Neural crest cell (in vitro differentiated cells): Measurements from ENCODE around the gene GLRX. TPM values are rescaled to one million over a fixed set of nuclear protein-coding genes. Genes with fewer than 3 reads are reported as not detected.

Experiments
- DNase-seq: peaks from one replicate; pipeline ENCODE4 v3.0.0; 2021; ENCODE audit warnings: low read depth, mixed read lengths, low spot score
- H3K27ac Mint-ChIP-seq: one replicate; pipeline ENCODE4 v1.8.0; 2021; ENCODE audit warnings: mild to moderate bottlenecking, mixed read lengths; ENCODE audit not compliant: unreplicated experiment
- H3K27me3 Mint-ChIP-seq: 2 replicates; pipeline ENCODE4 v1.8.0; 2021; ENCODE audit warnings: low read depth, mild to moderate bottlenecking, mixed read lengths
- H3K36me3 Mint-ChIP-seq: 2 replicates; pipeline ENCODE4 v1.8.0; 2021; ENCODE audit warnings: low read depth, mild to moderate bottlenecking, mixed read lengths
- H3K4me1 Mint-ChIP-seq: 2 replicates; pipeline ENCODE4 v1.8.0; 2021; ENCODE audit warnings: mixed read lengths
- H3K4me3 Mint-ChIP-seq: one replicate; pipeline ENCODE4 v1.8.0; 2021; ENCODE audit warnings: mild to moderate bottlenecking, mixed read lengths
- H3K9me3 Mint-ChIP-seq: 2 replicates; pipeline ENCODE4 v1.8.0; 2021; ENCODE audit warnings: mixed read lengths
- CTCF ChIP-seq: fragments of 200-600 bp; sonication (generic); conservative IDR thresholded peaks from 2 replicates; pipeline ENCODE4 v1.5.0; 2021; ENCODE audit warnings: antibody characterized with exemption, mild to moderate bottlenecking
- total RNA-seq: library from RNA; stranded (reverse); gene quantifications from 2 replicates; pipeline ENCODE4 v1.2.1, GENCODE V29; 2021

The GLRX gene
- total RNA-seq, 1 donor from 2014 or later, result 10.3 TPM

- Mint-ChIP-seq H3K9me3 (peaks cover 10% of the 10 kb centered on the region), H3K4me1 (peaks cover 4% of the 10 kb centered on the region), H3K4me3 (no peak overlapping the region), H3K36me3 (peaks cover 15% of the 10 kb centered on the region), H3K27ac (no peak overlapping the region), H3K27me3 (no peaks in the 10 kb centered on the region)
- no peak for DNase-seq
- no peak for TF ChIP-seq CTCF
Observed at GRCh38 chr5:95801532-95801931, 21.0 kb downstream of the GLRX start.

GRCh38 chr5:95800553-95800952 lies 22.0 kb downstream of the GLRX start:
- Mint-ChIP-seq H3K27ac (no peak overlapping the region), H3K9me3 (peaks cover 10% of the 10 kb centered on the region), H3K4me3 (no peak overlapping the region), H3K27me3 (no peaks in the 10 kb centered on the region), H3K36me3 (peaks cover 15% of the 10 kb centered on the region), H3K4me1 (peaks cover 4% of the 10 kb centered on the region)
- no peak for DNase-seq
- TF ChIP-seq CTCF, result no peak

GRCh38 chr5:95799191-95799835 lies 23.2 kb downstream of the GLRX start:
- TF ChIP-seq CTCF, result no peak
- peaks cover 7% of the 10 kb centered on the region for H3K9me3 Mint-ChIP-seq
- H3K4me1 Mint-ChIP-seq, result peaks cover 4% of the 10 kb centered on the region
- peaks cover 12% of the 10 kb centered on the region for H3K36me3 Mint-ChIP-seq
- H3K27ac Mint-ChIP-seq, result no peak overlapping the region
- no peak for DNase-seq
- no peaks in the 10 kb centered on the region for H3K27me3 Mint-ChIP-seq
- no peak overlapping the region for H3K4me3 Mint-ChIP-seq

GRCh38 chr5:95798545-95798944 lies 24.0 kb downstream of the GLRX start:
- peaks cover 7% of the 10 kb centered on the region for H3K9me3 Mint-ChIP-seq
- TF ChIP-seq CTCF, result no peak
- H3K4me1 Mint-ChIP-seq, result peaks cover 4% of the 10 kb centered on the region
- no peak for DNase-seq
- no peaks in the 10 kb centered on the region for H3K27me3 Mint-ChIP-seq
- no peak overlapping the region for H3K4me3 Mint-ChIP-seq
- H3K27ac Mint-ChIP-seq, result no peak overlapping the region
- H3K36me3 Mint-ChIP-seq, result peaks cover 14% of the 10 kb centered on the region

- no peak for DNase-seq
- H3K27ac Mint-ChIP-seq, result no peak overlapping the region
- TF ChIP-seq CTCF, result no peak
Observed at GRCh38 chr5:95798048-95798447, 24.5 kb downstream of the GLRX start.

More at GRCh38 chr5:95798048-95798447, 24.5 kb downstream of the GLRX start:
- peaks cover 7% of the 10 kb centered on the region for H3K9me3 Mint-ChIP-seq
- peaks cover 14% of the 10 kb centered on the region for H3K36me3 Mint-ChIP-seq
- H3K4me3 Mint-ChIP-seq, result no peak overlapping the region
- H3K4me1 Mint-ChIP-seq, result peaks cover 4% of the 10 kb centered on the region
- H3K27me3 Mint-ChIP-seq, result no peaks in the 10 kb centered on the region
